ENCODE results near the gene PARS2.
A peak's percentile ranks its signal among the peaks of the same experiment; 100 is the strongest.

The PARS2 gene

GRCh38 chr1:54764133-54764921 is at the start of gene PARS2:
Gene PARS2, minus strand, starts transcription at chr1:54764523. Its CDS starts 5,362 bp downstream, at chr1:54759161.
- Histone ChIP-seq H3K9ac (ENCODE audit: low read depth, low read length) (peak within 1 kb of the TSS; percentile 98), H3K9me3 (ENCODE audit: insufficient read depth, low read depth, low read length) (no peaks in the 10 kb centered on the region), H3K4me3 (ENCODE audit: low read length) (peak within 1 kb of the TSS; percentile 98), H3K4me1 (ENCODE audit: insufficient read depth, low read length) (peaks cover 6% of the 10 kb centered on the region; the same call in 1 of the 2 replicates), H3K27me3 (ENCODE audit: insufficient read depth, low read length) (no peaks in the 10 kb centered on the region), H3K27ac (ENCODE audit: low read length) (peak within 1 kb of the TSS; percentile 76), H3K36me3 (ENCODE audit: insufficient read depth, low read depth, low read length) (no peaks in the 10 kb centered on the region)

GRCh38 chr1:54814126-54814498 is 49.8 kb upstream of the PARS2 start:
- peak overlapping the region; percentile 4; the same call in 1 of the 2 replicates for H3K9ac ChIP-seq (ENCODE audit: low read depth, low read length)

GRCh38 chr1:54813485-54814125 is 49.3 kb upstream of the PARS2 start:
- H3K27me3 ChIP-seq (ENCODE audit: insufficient read depth, low read length): peaks cover 11% of the 10 kb centered on the region; the same call in 1 of the 2 replicates
- H3K36me3 ChIP-seq (ENCODE audit: insufficient read depth, low read depth, low read length): no peaks in the 10 kb centered on the region
- H3K4me3 ChIP-seq (ENCODE audit: low read length): peak overlapping the region; percentile 27; the same call in 1 of the 2 replicates
- H3K9me3 ChIP-seq (ENCODE audit: insufficient read depth, low read depth, low read length): no peaks in the 10 kb centered on the region
- peak overlapping the region; percentile 4; the same call in 1 of the 2 replicates for H3K9ac ChIP-seq (ENCODE audit: low read depth, low read length)
- peaks cover 13% of the 10 kb centered on the region; the same call in 1 of the 2 replicates for H3K4me1 ChIP-seq (ENCODE audit: insufficient read depth, low read length)
- no peak overlapping the region for H3K27ac ChIP-seq (ENCODE audit: low read length)

More at GRCh38 chr1:54814126-54814498, 49.8 kb upstream of the PARS2 start:
- H3K27me3 ChIP-seq (ENCODE audit: insufficient read depth, low read length): peaks cover 11% of the 10 kb centered on the region; the same call in 1 of the 2 replicates
- no peaks in the 10 kb centered on the region for H3K36me3 ChIP-seq (ENCODE audit: insufficient read depth, low read depth, low read length)
- no peak overlapping the region for H3K27ac ChIP-seq (ENCODE audit: low read length)
- peaks cover 16% of the 10 kb centered on the region; the same call in 1 of the 2 replicates for H3K4me1 ChIP-seq (ENCODE audit: insufficient read depth, low read length)
- no peaks in the 10 kb centered on the region for H3K9me3 ChIP-seq (ENCODE audit: insufficient read depth, low read depth, low read length)
- peak overlapping the region; percentile 25; the same call in 1 of the 2 replicates for H3K4me3 ChIP-seq (ENCODE audit: low read length)

- Histone ChIP-seq H3K9me3 (ENCODE audit: insufficient read depth, low read depth, low read length) (no peaks in the 10 kb centered on the region), H3K4me3 (ENCODE audit: low read length) (peak overlapping the region; percentile 27; the same call in 1 of the 2 replicates), H3K36me3 (ENCODE audit: insufficient read depth, low read depth, low read length) (no peaks in the 10 kb centered on the region), H3K27me3 (ENCODE audit: insufficient read depth, low read length) (peaks cover 11% of the 10 kb centered on the region; the same call in 1 of the 2 replicates), H3K4me1 (ENCODE audit: insufficient read depth, low read length) (peaks cover 13% of the 10 kb centered on the region; the same call in 1 of the 2 replicates), H3K9ac (ENCODE audit: low read depth, low read length) (no peak overlapping the region), H3K27ac (ENCODE audit: low read length) (no peak overlapping the region)
These were observed 48.6 kb upstream of the PARS2 start for GRCh38 chr1:54812801-54813484.

GRCh38 chr1:54811739-54812655 is 47.7 kb upstream of the PARS2 start:
- Histone ChIP-seq H3K4me3 (ENCODE audit: low read length) (no peak overlapping the region), H3K36me3 (ENCODE audit: insufficient read depth, low read depth, low read length) (no peaks in the 10 kb centered on the region), H3K9me3 (ENCODE audit: insufficient read depth, low read depth, low read length) (no peaks in the 10 kb centered on the region), H3K27me3 (ENCODE audit: insufficient read depth, low read length) (peaks cover 11% of the 10 kb centered on the region; the same call in 1 of the 2 replicates), H3K9ac (ENCODE audit: low read depth, low read length) (no peak overlapping the region), H3K4me1 (ENCODE audit: insufficient read depth, low read length) (peaks cover 13% of the 10 kb centered on the region; the same call in 1 of the 2 replicates), H3K27ac (ENCODE audit: low read length) (no peak overlapping the region)

GRCh38 chr1:54811066-54811465 is 46.7 kb upstream of the PARS2 start:
- Histone ChIP-seq H3K4me3 (ENCODE audit: low read length) (no peak overlapping the region), H3K36me3 (ENCODE audit: insufficient read depth, low read depth, low read length) (no peaks in the 10 kb centered on the region), H3K9ac (ENCODE audit: low read depth, low read length) (no peak overlapping the region), H3K9me3 (ENCODE audit: insufficient read depth, low read depth, low read length) (no peaks in the 10 kb centered on the region), H3K4me1 (ENCODE audit: insufficient read depth, low read length) (peaks cover 13% of the 10 kb centered on the region; the same call in 1 of the 2 replicates), H3K27me3 (ENCODE audit: insufficient read depth, low read length) (peaks cover 11% of the 10 kb centered on the region; the same call in 1 of the 2 replicates), H3K27ac (ENCODE audit: low read length) (no peak overlapping the region)

GRCh38 chr1:54810153-54810942 is 46.0 kb upstream of the PARS2 start:
- H3K27me3 ChIP-seq (ENCODE audit: insufficient read depth, low read length): peaks cover 11% of the 10 kb centered on the region; the same call in 1 of the 2 replicates
- no peaks in the 10 kb centered on the region for H3K36me3 ChIP-seq (ENCODE audit: insufficient read depth, low read depth, low read length)
- no peaks in the 10 kb centered on the region for H3K9me3 ChIP-seq (ENCODE audit: insufficient read depth, low read depth, low read length)
- H3K4me1 ChIP-seq (ENCODE audit: insufficient read depth, low read length): peaks cover 13% of the 10 kb centered on the region; the same call in 1 of the 2 replicates
- no peak overlapping the region for H3K27ac ChIP-seq (ENCODE audit: low read length)
- H3K4me3 ChIP-seq (ENCODE audit: low read length): no peak overlapping the region
- H3K9ac ChIP-seq (ENCODE audit: low read depth, low read length): no peak overlapping the region

GRCh38 chr1:54809496-54810074 is 45.3 kb upstream of the PARS2 start:
- Histone ChIP-seq H3K4me3 (ENCODE audit: low read length) (no peak overlapping the region), H3K9me3 (ENCODE audit: insufficient read depth, low read depth, low read length) (no peaks in the 10 kb centered on the region), H3K4me1 (ENCODE audit: insufficient read depth, low read length) (peaks cover 13% of the 10 kb centered on the region; the same call in 1 of the 2 replicates), H3K27me3 (ENCODE audit: insufficient read depth, low read length) (peaks cover 7% of the 10 kb centered on the region; the same call in 1 of the 2 replicates), H3K27ac (ENCODE audit: low read length) (no peak overlapping the region), H3K36me3 (ENCODE audit: insufficient read depth, low read depth, low read length) (no peaks in the 10 kb centered on the region), H3K9ac (ENCODE audit: low read depth, low read length) (no peak overlapping the region)

- Histone ChIP-seq H3K4me1 (ENCODE audit: insufficient read depth, low read length) (peaks cover 5% of the 10 kb centered on the region; the same call in 1 of the 2 replicates), H3K27me3 (ENCODE audit: insufficient read depth, low read length) (peaks cover 7% of the 10 kb centered on the region; the same call in 1 of the 2 replicates), H3K9me3 (ENCODE audit: insufficient read depth, low read depth, low read length) (no peaks in the 10 kb centered on the region), H3K27ac (ENCODE audit: low read length) (no peak overlapping the region), H3K4me3 (ENCODE audit: low read length) (no peak overlapping the region), H3K9ac (ENCODE audit: low read depth, low read length) (no peak overlapping the region), H3K36me3 (ENCODE audit: insufficient read depth, low read depth, low read length) (no peaks in the 10 kb centered on the region)
These were observed 44.3 kb upstream of the PARS2 start for GRCh38 chr1:54808443-54809207.

Data from iPS-20b (cell line).